ENCODE results near the gene SEC24C.

GRCh38 chr10:73743327-73743904, 756 bp upstream of the SEC24C start:
- TF ChIP-seq CTCF (IDR thresholded peaks at IDR 0.05; ENCODE audit: low read depth, low read length) (no peak), EZH2phosphoT487 (IDR thresholded peaks at IDR 0.05; ENCODE audit: low read depth) (no peak)
